IMR-90 (cell line): ENCODE measurements around the gene AP1M2. TPM values are rescaled to one million over a fixed set of nuclear protein-coding genes. Genes with fewer than 3 reads are reported as not detected.

Experiments used
- ATAC-seq: fragments of 200-7000 bp; cut with Tn5 transposase; 2 replicates; pipeline ENCODE4 v1.9.1; 2020; ENCODE audit warnings: low read depth, mild to moderate bottlenecking, moderate library complexity
- BruUV-seq: library from RNA; stranded (reverse); fragments of 400-500 nt; replicated peaks from 2 replicates; lab custom pipeline; 2021; lab: Mats Ljungman, UMichigan
- CTCF ChIA-PET: fragments of 300-600 bp; formaldehyde crosslinking; extraction: SDS; loops from one replicate; lab custom pipeline; 2021; ENCODE audit warnings: antibody characterized with exemption; lab: Yijun Ruan, JAX
- POLR2A ChIA-PET: fragments of 300-600 bp; sonication (Branson Sonifier 250); formaldehyde crosslinking; loops from one replicate; lab custom pipeline; 2022; ENCODE audit warnings: antibody characterized with exemption; ENCODE audit not compliant: unreplicated experiment; lab: Charles Lee
- DNase-seq: peaks from one replicate; pipeline ENCODE4 v3.0.0; 2013
- H2AFZ ChIP-seq: replicated peaks from 2 replicates; pipeline ENCODE3; 2013; ENCODE audit warnings: low read length, mild to moderate bottlenecking; ENCODE audit not compliant: poor library complexity
- H2AK5ac ChIP-seq: 2 replicates; pipeline ENCODE4 v1.6.1; 2013; ENCODE audit warnings: low read depth, low read length, inconsistent platforms
- H2AK9ac ChIP-seq: replicated peaks from 2 replicates; pipeline ENCODE3; 2013; ENCODE audit warnings: mild to moderate bottlenecking, low read depth, low read length, moderate library complexity; ENCODE audit not compliant: poor library complexity
- H2BK120ac ChIP-seq: 2 replicates; pipeline ENCODE4 v1.6.1; 2013; ENCODE audit warnings: low read depth, low read length, inconsistent platforms
- H2BK15ac ChIP-seq: 3 replicates; pipeline ENCODE4 v1.6.1; 2013; ENCODE audit warnings: low read depth, low read length, inconsistent platforms
- H2BK20ac ChIP-seq: 2 replicates; pipeline ENCODE4 v1.6.1; 2013; ENCODE audit warnings: low read depth, mild to moderate bottlenecking, inconsistent platforms, low read length, moderate library complexity
- H2BK5ac ChIP-seq: 2 replicates; pipeline ENCODE4 v1.6.1; 2013; ENCODE audit warnings: mild to moderate bottlenecking, low read depth, low read length, inconsistent platforms; ENCODE audit not compliant: poor library complexity, severe bottlenecking
- H3K14ac ChIP-seq: replicated peaks from 2 replicates; pipeline ENCODE4 v1.6.1; 2013; ENCODE audit warnings: low read depth, low read length, inconsistent platforms
- H3K18ac ChIP-seq: 2 replicates; pipeline ENCODE4 v1.6.1; 2013; ENCODE audit warnings: low read depth, low read length, control low read depth
- H3K23ac ChIP-seq: 2 replicates; pipeline ENCODE4 v1.6.1; 2013; ENCODE audit warnings: low read depth, low read length, inconsistent platforms
- H3K27ac ChIP-seq: 2 replicates; pipeline ENCODE4 v1.5.1; 2013; ENCODE audit warnings: mild to moderate bottlenecking, control low read depth, low read length; ENCODE audit not compliant: insufficient read depth
- H3K27me3 ChIP-seq: 2 replicates; pipeline ENCODE4 v1.6.1; 2013; ENCODE audit warnings: low read length; ENCODE audit not compliant: control insufficient read depth, insufficient read depth
- H3K36me3 ChIP-seq: 2 replicates; pipeline ENCODE4 v1.6.1; 2013; ENCODE audit warnings: low read length, mixed read lengths; ENCODE audit not compliant: control insufficient read depth, insufficient read depth
- H3K4ac ChIP-seq: 2 replicates; pipeline ENCODE4 v1.6.1; 2013; ENCODE audit warnings: low read depth, low read length, inconsistent platforms
- H3K4me1 ChIP-seq: 2 replicates; pipeline ENCODE4 v1.6.1; 2013; ENCODE audit warnings: low read length, mixed read lengths; ENCODE audit not compliant: control insufficient read depth, insufficient read depth
- H3K4me2 ChIP-seq: 2 replicates; pipeline ENCODE4 v1.6.1; 2013; ENCODE audit warnings: low read depth, mild to moderate bottlenecking, control low read depth, low read length, moderate library complexity
- H3K4me3 ChIP-seq: 2 replicates; pipeline ENCODE4 v1.5.1; 2013; ENCODE audit warnings: low read depth, mild to moderate bottlenecking, control low read depth, low read length, moderate library complexity; ENCODE audit not compliant: insufficient read depth
- H3K56ac ChIP-seq: 2 replicates; pipeline ENCODE4 v1.6.1; 2013; ENCODE audit warnings: low read length, inconsistent platforms; ENCODE audit not compliant: insufficient read depth; ENCODE audit errors: extremely low read depth
- H3K79me1 ChIP-seq, 2 experiments: 2 replicates each; pipeline ENCODE4 v1.6.1; 2013; ENCODE audit warnings: low read length in 2 of 2, inconsistent platforms in 1 of 2, low read depth in 1 of 2
- H3K9ac ChIP-seq: 2 replicates; pipeline ENCODE4 v1.6.1; 2013; ENCODE audit warnings: low read depth, low read length, control low read depth
- H3K9me1 ChIP-seq: 2 replicates; pipeline ENCODE4 v1.6.1; 2013; ENCODE audit warnings: low read length, inconsistent platforms; ENCODE audit not compliant: insufficient read depth
- H3K9me3 ChIP-seq: 2 replicates; pipeline ENCODE4 v1.6.1; 2013; ENCODE audit warnings: low read length; ENCODE audit not compliant: control insufficient read depth, insufficient read depth
- H4K20me1 ChIP-seq: 2 replicates; pipeline ENCODE4 v1.6.1; 2013; ENCODE audit warnings: low read length, inconsistent platforms; ENCODE audit not compliant: insufficient read depth
- H4K5ac ChIP-seq: 2 replicates; pipeline ENCODE4 v1.6.1; 2013; ENCODE audit warnings: mild to moderate bottlenecking, low read depth, low read length, control low read depth
- H4K8ac ChIP-seq, 2 experiments: 2 replicates each; pipeline ENCODE4 v1.6.1; 2013; ENCODE audit warnings: low read depth in 2 of 2, low read length in 2 of 2, control low read depth in 1 of 2, inconsistent platforms in 1 of 2
- H4K91ac ChIP-seq: 2 replicates; pipeline ENCODE4 v1.6.1; 2013; ENCODE audit warnings: low read depth, low read length, inconsistent platforms; ENCODE audit not compliant: insufficient read depth
- BHLHE40 ChIP-seq: fragments of 150-350 bp; IDR thresholded peaks from 2 replicates; pipeline ENCODE4 v1.6.1; 2016; ENCODE audit warnings: mild to moderate bottlenecking, low read depth, low read length
- CEBPB ChIP-seq: IDR thresholded peaks from 2 replicates; pipeline ENCODE4 v1.6.1; 2012; ENCODE audit warnings: low read depth, low read length, improper control_type of control experiment
- CHD1 ChIP-seq: IDR thresholded peaks from 2 replicates; pipeline ENCODE4 v1.6.1; 2012; ENCODE audit warnings: low read depth, low read length, improper control_type of control experiment
- FOS ChIP-seq: fragments of 150-350 bp; IDR thresholded peaks from 2 replicates; pipeline ENCODE4 v1.6.1; 2016; ENCODE audit warnings: low read depth, low read length
- MAFK ChIP-seq: IDR thresholded peaks from 2 replicates; pipeline ENCODE4 v1.6.1; 2012; ENCODE audit warnings: low read depth, low read length, improper control_type of control experiment
- MAZ ChIP-seq: IDR thresholded peaks from 2 replicates; pipeline ENCODE4 v1.6.1; 2012; ENCODE audit warnings: low read depth, mild to moderate bottlenecking, low read length, improper control_type of control experiment, moderate library complexity, borderline replicate concordance
- MXI1 ChIP-seq: IDR thresholded peaks from 2 replicates; pipeline ENCODE4 v1.6.1; 2012; ENCODE audit warnings: low read depth, mild to moderate bottlenecking, low read length, moderate library complexity, borderline replicate concordance
- NFE2L2 ChIP-seq: fragments of 150-350 bp; IDR thresholded peaks from 2 replicates; pipeline ENCODE4 v1.6.1; 2016; ENCODE audit warnings: low read depth, mild to moderate bottlenecking, low read length
- POLR2A ChIP-seq: IDR thresholded peaks from 2 replicates; pipeline ENCODE4 v1.6.1; 2012; ENCODE audit warnings: mild to moderate bottlenecking, low read depth, low read length
- RAD21 ChIP-seq: IDR thresholded peaks from 2 replicates; pipeline ENCODE4 v1.6.1; 2012; ENCODE audit warnings: low read length, improper control_type of control experiment
- RCOR1 ChIP-seq: IDR thresholded peaks from 2 replicates; pipeline ENCODE4 v1.6.1; 2012; ENCODE audit warnings: mild to moderate bottlenecking, low read length, improper control_type of control experiment; ENCODE audit not compliant: insufficient replicate concordance
- WGBS, 2 experiments: methylation state at CpG; one replicate each; pipeline versions ENCODE4 v1.1.5 to v1.1.7; 2013; ENCODE audit warnings: missing lambda C conversion rate in 2 of 2; ENCODE audit not compliant: insufficient read length in 1 of 2; ENCODE audit errors: extremely low coverage in 2 of 2; 5-methylcytosine and 5-hydroxymethylcytosine counted together
- dilution Hi-C: fragments of 300-500 bp; cut with HindIII; formaldehyde crosslinking; loops from one replicate; pipeline ENCODE4 v1.14.3; 2018; ENCODE audit warnings: low sequenced_read_pairs; ENCODE audit not compliant: unreplicated experiment
- in situ Hi-C: fragments of 300-500 bp; cut with MboI; formaldehyde crosslinking; loops from 3 replicates; pipeline ENCODE4 v1.14.3; 2019; ENCODE audit warnings: low sequenced_read_pairs, inconsistent platforms, mixed read lengths
- intact Hi-C: fragments of 100-400 bp; cut with micrococcal nuclease; formaldehyde crosslinking; loops from 2 replicates; pipeline ENCODE4 v1.10.0; 2022
- polyA plus RNA-seq, 3 experiments: library from polyadenylated mRNA; depleted of rRNA; stranded (reverse); fragments of >200 nt; gene quantifications; 2 replicates each; pipeline ENCODE4 v1.2.3, GENCODE V29; 2012; ENCODE audit warnings: low replicate concordance in 1 of 3
- total RNA-seq: library from RNA; depleted of rRNA; stranded (reverse); fragments of >200 nt; gene quantifications from 2 replicates; pipeline ENCODE4 v1.2.3, GENCODE V29; 2012
- TF ChIP-seq, protein P1 (sequence below): conservative IDR thresholded peaks from 2 replicates; pipeline ENCODE4 v1.5.1; 2012; ENCODE audit warnings: mild to moderate bottlenecking, low read depth, low read length, improper control_type of control experiment
- TF ChIP-seq, protein P2 (sequence below): fragments of 150-350 bp; IDR thresholded peaks from 2 replicates; pipeline ENCODE4 v1.6.1; 2016; ENCODE audit warnings: low read depth, mild to moderate bottlenecking, low read length, moderate library complexity, borderline replicate concordance
- TF ChIP-seq, protein P3 (sequence below): fragments of 150-350 bp; IDR thresholded peaks from 2 replicates; pipeline ENCODE4 v1.6.1; 2017; ENCODE audit warnings: mild to moderate bottlenecking, antibody characterized with exemption, low read length, low read depth

Gene AP1M2
- total and polyA plus RNA-seq, 2 of the 4 experiments (the other 2 are of a cell fraction): 0.17 TPM; not detected in 1

DNA sequence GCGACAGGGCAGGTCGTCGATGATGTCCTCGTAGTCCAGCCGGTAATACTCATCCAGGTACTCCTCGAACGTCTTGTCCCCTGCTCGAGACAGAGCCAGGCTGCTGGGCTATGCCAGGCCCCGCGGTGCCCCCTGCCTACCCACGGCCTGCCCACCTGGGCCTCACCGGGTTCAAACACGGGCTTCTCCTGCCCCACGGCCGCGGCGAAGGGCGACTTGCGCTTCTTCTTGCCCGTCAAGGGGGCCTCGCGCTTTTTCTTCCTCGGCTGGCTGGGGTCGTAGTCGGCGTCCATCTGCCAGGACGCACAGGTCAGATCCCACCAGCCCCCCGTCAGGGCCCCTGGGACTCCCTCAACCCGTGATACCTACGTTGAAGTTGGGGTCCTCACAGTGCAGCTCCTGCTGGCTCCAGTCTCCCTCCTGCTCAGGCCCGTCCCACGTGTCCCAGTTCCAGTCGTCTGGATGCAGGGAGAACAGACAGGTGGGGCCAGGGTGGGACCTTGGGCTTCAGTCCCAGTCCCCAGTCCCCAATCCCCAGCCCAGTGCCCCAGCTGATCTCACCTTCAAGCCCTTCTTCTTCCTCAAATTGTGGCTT lies 29.4 kb downstream of the AP1M2 start:
- dilution Hi-C loops: no loop called here

More for the DNA sequence above, 29.4 kb downstream of the AP1M2 start:
- Histone ChIP-seq H3K14ac (no peak overlapping the region), H2AK5ac (no peak overlapping the region), H3K27me3 (no peaks in the 10 kb centered on the region), H4K91ac (no peak overlapping the region), H2BK120ac (no peak overlapping the region), H4K5ac (no peak overlapping the region), H3K23ac (no peak overlapping the region), H2AFZ (no peak overlapping the region), H2BK20ac (no peak overlapping the region), H3K9me1 (no peaks in the 10 kb centered on the region), H3K9me3 (no peaks in the 10 kb centered on the region), H3K56ac (no peak overlapping the region), H3K4me2 (no peak overlapping the region), H3K79me1 (peaks cover 3 to 6% of the 10 kb centered on the region in 2 experiments; a peak in 2 of 4 replicates), H3K4me3 (no peak overlapping the region), H4K8ac (no peak overlapping the region), H3K18ac (no peak overlapping the region), H4K20me1 (peaks cover 4% of the 10 kb centered on the region; the same call in 1 of the 2 replicates), H2BK15ac (no peak overlapping the region), H3K4me1 (no peaks in the 10 kb centered on the region), H2AK9ac (no peak overlapping the region), H3K9ac (no peak overlapping the region), H2BK5ac (no peak overlapping the region), H3K36me3 (peaks cover 68% of the 10 kb centered on the region), H3K27ac (no peak overlapping the region), H3K4ac (no peak overlapping the region)
- ATAC-seq (no peak), DNase-seq (no peak)
- POLR2A ChIA-PET: no interaction called here
- in situ Hi-C loops (no loop called here), intact Hi-C loops (no loop called here)
- BruUV-seq: no TSS peak
- TF ChIP-seq CHD1 (no peak), CEBPB (no peak), FOS (no peak), RCOR1 (no peak), POLR2A (no peak), RAD21 (no peak), MAFK (no peak), MAZ (no peak), BHLHE40 (no peak), MXI1 (no peak), NFE2L2 (no peak)
- TF ChIP-seq, protein P1, sequence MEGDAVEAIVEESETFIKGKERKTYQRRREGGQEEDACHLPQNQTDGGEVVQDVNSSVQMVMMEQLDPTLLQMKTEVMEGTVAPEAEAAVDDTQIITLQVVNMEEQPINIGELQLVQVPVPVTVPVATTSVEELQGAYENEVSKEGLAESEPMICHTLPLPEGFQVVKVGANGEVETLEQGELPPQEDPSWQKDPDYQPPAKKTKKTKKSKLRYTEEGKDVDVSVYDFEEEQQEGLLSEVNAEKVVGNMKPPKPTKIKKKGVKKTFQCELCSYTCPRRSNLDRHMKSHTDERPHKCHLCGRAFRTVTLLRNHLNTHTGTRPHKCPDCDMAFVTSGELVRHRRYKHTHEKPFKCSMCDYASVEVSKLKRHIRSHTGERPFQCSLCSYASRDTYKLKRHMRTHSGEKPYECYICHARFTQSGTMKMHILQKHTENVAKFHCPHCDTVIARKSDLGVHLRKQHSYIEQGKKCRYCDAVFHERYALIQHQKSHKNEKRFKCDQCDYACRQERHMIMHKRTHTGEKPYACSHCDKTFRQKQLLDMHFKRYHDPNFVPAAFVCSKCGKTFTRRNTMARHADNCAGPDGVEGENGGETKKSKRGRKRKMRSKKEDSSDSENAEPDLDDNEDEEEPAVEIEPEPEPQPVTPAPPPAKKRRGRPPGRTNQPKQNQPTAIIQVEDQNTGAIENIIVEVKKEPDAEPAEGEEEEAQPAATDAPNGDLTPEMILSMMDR: no peak
- TF ChIP-seq, protein P2, sequence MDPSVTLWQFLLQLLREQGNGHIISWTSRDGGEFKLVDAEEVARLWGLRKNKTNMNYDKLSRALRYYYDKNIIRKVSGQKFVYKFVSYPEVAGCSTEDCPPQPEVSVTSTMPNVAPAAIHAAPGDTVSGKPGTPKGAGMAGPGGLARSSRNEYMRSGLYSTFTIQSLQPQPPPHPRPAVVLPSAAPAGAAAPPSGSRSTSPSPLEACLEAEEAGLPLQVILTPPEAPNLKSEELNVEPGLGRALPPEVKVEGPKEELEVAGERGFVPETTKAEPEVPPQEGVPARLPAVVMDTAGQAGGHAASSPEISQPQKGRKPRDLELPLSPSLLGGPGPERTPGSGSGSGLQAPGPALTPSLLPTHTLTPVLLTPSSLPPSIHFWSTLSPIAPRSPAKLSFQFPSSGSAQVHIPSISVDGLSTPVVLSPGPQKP: no peak
- TF ChIP-seq, protein P3, sequence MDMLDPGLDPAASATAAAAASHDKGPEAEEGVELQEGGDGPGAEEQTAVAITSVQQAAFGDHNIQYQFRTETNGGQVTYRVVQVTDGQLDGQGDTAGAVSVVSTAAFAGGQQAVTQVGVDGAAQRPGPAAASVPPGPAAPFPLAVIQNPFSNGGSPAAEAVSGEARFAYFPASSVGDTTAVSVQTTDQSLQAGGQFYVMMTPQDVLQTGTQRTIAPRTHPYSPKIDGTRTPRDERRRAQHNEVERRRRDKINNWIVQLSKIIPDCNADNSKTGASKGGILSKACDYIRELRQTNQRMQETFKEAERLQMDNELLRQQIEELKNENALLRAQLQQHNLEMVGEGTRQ: no peak
- 99% methylated on average over 16 of the region's 33 CpGs; no CpG with 5 or more reads in 1 of the 2 experiments for WGBS, 2 experiments
- CTCF ChIA-PET: no interaction called here
